ENCODE data around the gene LSM6.

- TF ChIP-seq ZFX (IDR thresholded peaks at IDR 0.05): no peak
- no peak for TF ChIP-seq CTCF (conservative IDR thresholded peaks at IDR 0.05)
These were observed 53.9 kb downstream of the LSM6 start for GRCh38 chr4:146229406-146229805.

Measured in C4-2B (cell line).